HepG2 (cell line): ENCODE data around the gene CREB1.

ENCODE experiments used
- CBX2 ChIP-seq, 2 experiments: fragments of 200-600 bp in 1 of 2; sonication (generic); formaldehyde crosslinking in 1 of 2; IDR thresholded peaks; 2 replicates each; pipeline versions ENCODE4 v1.7.0 to v1.8.1; 2018 to 2022; ENCODE audit warnings: low read depth in 2 of 2, low read length in 1 of 2, mild to moderate bottlenecking in 1 of 2, missing genetic modification reagents in 1 of 2
- MYNN ChIP-seq: sonication (generic); formaldehyde crosslinking; IDR thresholded peaks from 2 replicates; pipeline ENCODE4 v1.4.0; 2020; ENCODE audit warnings: mild to moderate bottlenecking, low read depth, missing genetic modification reagents
- ZNF629 ChIP-seq: sonication (generic); formaldehyde crosslinking; conservative IDR thresholded peaks from 2 replicates; pipeline ENCODE4 v1.5.0; 2020; ENCODE audit warnings: missing genetic modification reagents
- ZNF766 ChIP-seq: sonication (generic); formaldehyde crosslinking; IDR thresholded peaks from 2 replicates; pipeline ENCODE4 v1.5.0; 2020; ENCODE audit warnings: missing genetic modification reagents, borderline replicate concordance
- ZSCAN29 ChIP-seq: sonication (generic); formaldehyde crosslinking; conservative IDR thresholded peaks from 2 replicates; pipeline ENCODE4 v1.4.0; 2020; ENCODE audit warnings: mild to moderate bottlenecking, missing genetic modification reagents
- TF ChIP-seq, protein P1 (sequence below): sonication (generic); formaldehyde crosslinking; IDR thresholded peaks from 2 replicates; pipeline ENCODE4 v1.5.1; 2020; ENCODE audit warnings: missing genetic modification reagents, mild to moderate bottlenecking, borderline replicate concordance
- TF ChIP-seq, protein P2 (sequence below): sonication (generic); formaldehyde crosslinking; IDR thresholded peaks from 2 replicates; pipeline ENCODE4 v1.5.0; 2020; ENCODE audit warnings: mild to moderate bottlenecking, missing genetic modification reagents, moderate library complexity
- TF ChIP-seq, protein P3 (sequence below): IDR thresholded peaks from 2 replicates; pipeline ENCODE4 v1.6.1; 2016; ENCODE audit warnings: control low read depth

DNA sequence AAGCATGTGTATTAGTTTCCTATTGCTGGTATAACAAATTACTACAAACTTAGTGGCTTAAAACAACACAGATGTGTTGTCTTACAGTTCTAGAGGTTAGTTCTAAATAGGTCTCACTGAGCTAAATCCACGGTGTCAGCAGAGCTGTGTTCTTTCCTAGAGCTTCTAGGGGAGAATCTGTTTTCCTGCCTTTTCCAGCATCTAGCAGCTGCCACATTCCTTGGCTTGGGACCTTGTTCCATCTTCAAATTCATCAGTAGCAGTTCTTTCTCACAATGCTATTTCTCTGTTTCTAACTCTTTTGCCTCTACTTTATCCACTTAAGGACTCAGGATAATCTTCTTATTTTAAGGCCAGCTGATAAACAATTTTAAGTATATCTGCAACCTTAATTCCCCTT, 32.2 kb upstream of the CREB1 start:
- TF ChIP-seq ZSCAN29 (CRISPR knock-in tag) (no peak), CBX2 (IDR thresholded peaks at IDR 0.05; ENCODE audit: low read depth, low read length) (no peak), CBX2 (CRISPR knock-in tag; IDR thresholded peaks at IDR 0.05; ENCODE audit: low read depth) (no peak), ZNF629 (CRISPR knock-in tag) (no peak), MYNN (CRISPR knock-in tag) (no peak), ZNF766 (CRISPR knock-in tag) (no peak)
- TF ChIP-seq, protein P1, sequence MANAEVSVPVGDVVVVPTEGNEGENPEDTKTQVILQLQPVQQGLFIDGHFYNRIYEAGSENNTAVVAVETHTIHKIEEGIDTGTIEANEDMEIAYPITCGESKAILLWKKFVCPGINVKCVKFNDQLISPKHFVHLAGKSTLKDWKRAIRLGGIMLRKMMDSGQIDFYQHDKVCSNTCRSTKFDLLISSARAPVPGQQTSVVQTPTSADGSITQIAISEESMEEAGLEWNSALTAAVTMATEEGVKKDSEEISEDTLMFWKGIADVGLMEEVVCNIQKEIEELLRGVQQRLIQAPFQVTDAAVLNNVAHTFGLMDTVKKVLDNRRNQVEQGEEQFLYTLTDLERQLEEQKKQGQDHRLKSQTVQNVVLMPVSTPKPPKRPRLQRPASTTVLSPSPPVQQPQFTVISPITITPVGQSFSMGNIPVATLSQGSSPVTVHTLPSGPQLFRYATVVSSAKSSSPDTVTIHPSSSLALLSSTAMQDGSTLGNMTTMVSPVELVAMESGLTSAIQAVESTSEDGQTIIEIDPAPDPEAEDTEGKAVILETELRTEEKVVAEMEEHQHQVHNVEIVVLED = no peak
- TF ChIP-seq, protein P2, sequence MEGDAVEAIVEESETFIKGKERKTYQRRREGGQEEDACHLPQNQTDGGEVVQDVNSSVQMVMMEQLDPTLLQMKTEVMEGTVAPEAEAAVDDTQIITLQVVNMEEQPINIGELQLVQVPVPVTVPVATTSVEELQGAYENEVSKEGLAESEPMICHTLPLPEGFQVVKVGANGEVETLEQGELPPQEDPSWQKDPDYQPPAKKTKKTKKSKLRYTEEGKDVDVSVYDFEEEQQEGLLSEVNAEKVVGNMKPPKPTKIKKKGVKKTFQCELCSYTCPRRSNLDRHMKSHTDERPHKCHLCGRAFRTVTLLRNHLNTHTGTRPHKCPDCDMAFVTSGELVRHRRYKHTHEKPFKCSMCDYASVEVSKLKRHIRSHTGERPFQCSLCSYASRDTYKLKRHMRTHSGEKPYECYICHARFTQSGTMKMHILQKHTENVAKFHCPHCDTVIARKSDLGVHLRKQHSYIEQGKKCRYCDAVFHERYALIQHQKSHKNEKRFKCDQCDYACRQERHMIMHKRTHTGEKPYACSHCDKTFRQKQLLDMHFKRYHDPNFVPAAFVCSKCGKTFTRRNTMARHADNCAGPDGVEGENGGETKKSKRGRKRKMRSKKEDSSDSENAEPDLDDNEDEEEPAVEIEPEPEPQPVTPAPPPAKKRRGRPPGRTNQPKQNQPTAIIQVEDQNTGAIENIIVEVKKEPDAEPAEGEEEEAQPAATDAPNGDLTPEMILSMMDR (CRISPR knock-in tag) = no peak
- TF ChIP-seq, protein P3, sequence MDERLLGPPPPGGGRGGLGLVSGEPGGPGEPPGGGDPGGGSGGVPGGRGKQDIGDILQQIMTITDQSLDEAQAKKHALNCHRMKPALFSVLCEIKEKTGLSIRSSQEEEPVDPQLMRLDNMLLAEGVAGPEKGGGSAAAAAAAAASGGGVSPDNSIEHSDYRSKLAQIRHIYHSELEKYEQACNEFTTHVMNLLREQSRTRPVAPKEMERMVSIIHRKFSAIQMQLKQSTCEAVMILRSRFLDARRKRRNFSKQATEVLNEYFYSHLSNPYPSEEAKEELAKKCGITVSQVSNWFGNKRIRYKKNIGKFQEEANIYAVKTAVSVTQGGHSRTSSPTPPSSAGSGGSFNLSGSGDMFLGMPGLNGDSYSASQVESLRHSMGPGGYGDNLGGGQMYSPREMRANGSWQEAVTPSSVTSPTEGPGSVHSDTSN (CRISPR knock-in tag) = no peak
